GM19043 (cell line): ENCODE measurements around the gene EBNA1BP2.
"Not testable (repeated sequence)": the region's sequence is repeated elsewhere in the genome, so short reads cannot be mapped to it uniquely, and the experiment has no call there.

Experiments used
- ATAC-seq: cut with Tn5 transposase; IDR thresholded peaks from one replicate; pipeline ENCODE4 v1.9.1; 2021; ENCODE audit warnings: low read depth; ENCODE audit not compliant: unreplicated experiment

Gene EBNA1BP2

GRCh38 chr1:43123031-43123430 lies 49.1 kb downstream of the EBNA1BP2 start:
- no peak for ATAC-seq

- ATAC-seq = no peak
These were observed 50.7 kb downstream of the EBNA1BP2 start for GRCh38 chr1:43121256-43121900.

DNA sequence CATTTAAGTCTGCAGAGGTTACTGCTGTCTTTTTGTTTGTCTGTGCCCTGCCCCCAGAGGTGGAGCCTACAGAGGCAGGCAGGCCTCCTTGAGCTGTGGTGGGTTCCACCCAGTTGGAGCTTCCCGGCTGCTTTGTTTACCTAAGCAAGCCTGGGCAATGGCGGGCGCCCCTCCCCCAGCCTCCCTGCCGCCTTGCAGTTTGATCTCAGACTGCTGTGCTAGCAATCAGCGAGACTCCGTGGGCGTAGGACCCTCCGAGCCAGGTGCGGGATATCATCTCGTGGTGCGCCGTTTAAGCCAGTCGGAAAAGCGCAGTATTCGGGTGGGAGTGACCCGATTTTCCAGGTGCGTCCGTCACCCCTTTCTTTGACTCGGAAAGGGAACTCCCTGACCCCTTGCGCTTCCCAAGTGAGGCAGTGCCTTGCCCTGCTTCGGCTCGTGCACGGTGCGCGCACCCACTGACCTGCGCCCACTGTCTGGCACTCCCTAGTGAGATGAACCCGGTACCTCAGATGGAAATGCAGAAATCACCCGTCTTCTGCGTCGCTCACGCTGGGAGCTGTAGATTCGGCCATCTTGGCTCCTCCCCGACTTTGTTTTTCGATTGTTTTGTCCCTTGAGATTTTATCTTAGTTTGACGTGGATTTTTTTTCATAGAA lies 52.0 kb downstream of the EBNA1BP2 start:
- ATAC-seq = not testable (repeated sequence)
